NCI-H748 (cell line): ENCODE measurements around the gene LPCAT3.
"Not testable (repeated sequence)": the region's sequence is repeated elsewhere in the genome, so short reads cannot be mapped to it uniquely, and the experiment has no call there.

Experiments
- DNase-seq: peaks from one replicate; lab custom pipeline; 2025; ENCODE audit not compliant: unreplicated experiment; lab: John Stamatoyannopoulos, UW

The LPCAT3 gene, protein sequence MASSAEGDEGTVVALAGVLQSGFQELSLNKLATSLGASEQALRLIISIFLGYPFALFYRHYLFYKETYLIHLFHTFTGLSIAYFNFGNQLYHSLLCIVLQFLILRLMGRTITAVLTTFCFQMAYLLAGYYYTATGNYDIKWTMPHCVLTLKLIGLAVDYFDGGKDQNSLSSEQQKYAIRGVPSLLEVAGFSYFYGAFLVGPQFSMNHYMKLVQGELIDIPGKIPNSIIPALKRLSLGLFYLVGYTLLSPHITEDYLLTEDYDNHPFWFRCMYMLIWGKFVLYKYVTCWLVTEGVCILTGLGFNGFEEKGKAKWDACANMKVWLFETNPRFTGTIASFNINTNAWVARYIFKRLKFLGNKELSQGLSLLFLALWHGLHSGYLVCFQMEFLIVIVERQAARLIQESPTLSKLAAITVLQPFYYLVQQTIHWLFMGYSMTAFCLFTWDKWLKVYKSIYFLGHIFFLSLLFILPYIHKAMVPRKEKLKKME

GRCh38 chr12:7018350-7019042, at the start of gene LPCAT3:
Gene LPCAT3, minus strand, starts transcription at chr12:7018476. Its CDS starts 52 bp downstream, at chr12:7018424.
- peak; percentile 97 for DNase-seq

GRCh38 chr12:7067096-7067495, 48.8 kb upstream of the LPCAT3 start:
- no peak for DNase-seq

- no peak for DNase-seq
Measured at GRCh38 chr12:7066596-7066995, 48.3 kb upstream of the LPCAT3 start.

- DNase-seq: no peak
Measured at GRCh38 chr12:7065073-7065623, 46.9 kb upstream of the LPCAT3 start.

DNA sequence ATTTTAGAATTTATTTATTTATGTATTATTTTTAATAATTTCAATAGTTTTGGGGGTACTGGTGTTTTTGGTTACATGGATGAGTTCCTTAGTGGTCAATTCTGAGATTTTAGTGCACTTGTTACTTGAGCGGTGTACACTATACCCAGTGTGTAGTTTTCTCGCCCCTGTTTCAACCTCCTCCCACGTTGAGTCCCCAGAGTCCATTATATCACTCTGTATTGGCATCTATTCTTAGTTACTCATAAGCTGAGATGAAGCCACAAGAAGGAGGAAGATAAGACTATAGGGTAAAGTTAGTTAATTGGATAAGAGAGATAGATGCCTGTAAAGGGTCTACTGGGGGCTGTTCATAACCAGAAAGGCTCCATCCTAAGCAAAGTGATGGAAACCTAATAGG, 46.2 kb upstream of the LPCAT3 start:
- no peak for DNase-seq

GRCh38 chr12:7061596-7061995, 43.3 kb upstream of the LPCAT3 start:
- no peak for DNase-seq

GRCh38 chr12:7061138-7061537, 42.9 kb upstream of the LPCAT3 start:
- DNase-seq: no peak

- no peak for DNase-seq
Measured at GRCh38 chr12:7060353-7060954, 42.2 kb upstream of the LPCAT3 start, which contains the start of gene C1S. Gene C1S, plus strand, starts transcription at chr12:7060718. Its CDS starts 1,195 bp downstream, at chr12:7061913.

GRCh38 chr12:7059780-7060179, 41.5 kb upstream of the LPCAT3 start:
- DNase-seq: no peak

DNA sequence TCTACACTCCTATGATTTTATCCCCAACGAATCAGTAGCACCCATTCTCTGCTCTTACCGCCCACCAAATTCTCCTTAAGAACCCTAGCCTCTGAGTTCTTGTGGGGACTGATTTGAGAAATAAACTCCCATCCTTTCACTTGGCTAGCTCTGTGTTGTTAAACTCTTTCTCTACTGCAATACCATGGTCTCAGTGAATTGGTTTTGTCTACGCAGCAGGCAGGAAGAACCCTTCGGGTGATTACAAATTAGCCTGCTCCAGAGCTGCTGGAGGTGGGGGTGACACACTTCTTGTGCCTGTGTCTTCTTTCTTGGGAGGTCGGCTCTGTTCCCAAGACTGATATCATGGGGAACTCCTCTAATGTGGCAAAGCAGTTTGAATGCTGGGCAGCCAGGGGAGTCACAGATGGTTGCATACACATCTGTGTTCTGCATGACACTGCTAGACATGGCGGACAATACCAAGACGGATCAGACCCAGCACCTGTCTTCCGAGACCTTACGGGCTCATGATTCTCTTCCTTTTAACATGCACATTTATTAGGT, 40.6 kb upstream of the LPCAT3 start:
- DNase-seq: no peak

DNA sequence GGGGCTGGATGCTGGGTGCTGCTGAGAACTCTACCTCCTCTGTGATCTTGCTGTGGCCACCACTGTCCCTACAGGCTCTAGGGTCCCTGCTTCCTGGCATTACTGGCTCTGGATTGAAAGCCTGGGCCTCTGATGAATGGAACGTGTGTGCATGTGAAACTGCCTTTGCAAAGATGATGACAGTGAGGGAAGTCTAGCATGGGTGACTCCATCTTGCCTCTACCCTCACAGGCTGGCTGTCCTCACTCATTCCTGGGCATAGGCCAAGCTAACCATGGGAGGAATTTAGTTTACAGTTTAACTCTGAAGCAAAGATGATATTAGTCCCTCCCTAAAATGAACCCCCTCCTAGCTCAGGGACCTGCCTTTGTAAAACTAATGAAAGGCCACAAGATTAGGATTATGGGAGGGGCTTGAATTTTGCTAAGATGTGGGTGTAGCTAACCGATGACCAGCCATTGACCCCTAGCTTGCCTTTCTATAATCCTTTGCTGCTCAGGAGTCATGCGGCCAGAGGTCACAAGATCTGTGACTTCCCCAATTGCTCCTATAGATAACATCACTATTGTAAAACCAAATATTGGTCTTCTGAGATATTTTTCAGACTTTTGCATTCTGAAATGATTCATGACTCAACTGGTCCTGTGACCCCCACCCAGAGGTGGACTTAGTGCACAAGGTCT, 40.0 kb upstream of the LPCAT3 start:
- DNase-seq: no peak

- not testable (repeated sequence) for DNase-seq
Measured at GRCh38 chr12:7055736-7056135, 37.5 kb upstream of the LPCAT3 start.

DNA sequence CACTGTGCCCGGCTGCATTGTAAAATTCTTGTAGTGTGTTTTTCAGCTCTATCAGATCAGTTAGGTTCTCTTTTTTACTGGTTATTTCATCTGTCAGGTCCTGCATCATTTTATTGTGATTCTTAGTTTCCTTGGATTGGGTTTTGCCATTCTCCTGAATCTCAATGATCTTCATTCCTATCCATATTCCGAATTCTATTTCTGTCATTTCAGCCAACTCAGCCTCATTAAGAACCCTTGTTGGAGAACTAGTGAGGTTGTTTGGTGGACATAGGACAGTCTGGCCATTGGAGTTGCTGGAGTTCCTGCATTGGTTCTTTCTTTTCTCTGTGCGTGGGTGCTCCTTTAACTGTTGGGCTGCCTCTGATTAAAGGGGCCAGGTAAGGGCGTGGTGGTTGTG, 36.6 kb upstream of the LPCAT3 start:
- no peak for DNase-seq

- DNase-seq: not testable (repeated sequence)
Measured at GRCh38 chr12:7049973-7050372, 31.7 kb upstream of the LPCAT3 start.

DNA sequence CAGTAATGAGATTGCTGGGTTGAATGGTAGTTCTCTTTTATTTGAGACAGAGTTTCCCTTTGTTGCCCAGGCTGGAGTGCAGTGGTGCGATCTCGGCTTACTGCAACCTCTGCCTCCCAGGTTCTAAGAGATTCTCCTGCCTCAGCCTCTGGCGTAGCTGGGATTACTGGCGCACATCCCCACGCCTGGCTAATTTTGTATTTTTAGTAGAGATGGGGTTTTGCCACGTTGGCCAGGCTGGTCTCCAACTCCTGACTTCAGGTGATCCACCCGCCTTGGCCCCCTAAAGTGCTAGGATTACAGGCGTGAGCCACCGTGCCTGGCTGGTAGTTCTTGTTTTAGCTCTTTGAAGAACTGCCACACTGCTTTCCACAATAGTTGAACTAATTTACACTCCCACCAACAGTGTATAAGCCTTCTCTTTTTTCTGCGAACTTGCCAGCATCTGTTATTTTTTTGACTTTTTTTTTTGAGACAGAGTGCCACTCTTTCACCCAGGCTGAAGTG, 31.2 kb upstream of the LPCAT3 start:
- not testable (repeated sequence) for DNase-seq

- no peak for DNase-seq
Measured at GRCh38 chr12:7047306-7047705, 29.0 kb upstream of the LPCAT3 start.

GRCh38 chr12:7046383-7047105, 28.3 kb upstream of the LPCAT3 start:
- DNase-seq: no peak

DNA sequence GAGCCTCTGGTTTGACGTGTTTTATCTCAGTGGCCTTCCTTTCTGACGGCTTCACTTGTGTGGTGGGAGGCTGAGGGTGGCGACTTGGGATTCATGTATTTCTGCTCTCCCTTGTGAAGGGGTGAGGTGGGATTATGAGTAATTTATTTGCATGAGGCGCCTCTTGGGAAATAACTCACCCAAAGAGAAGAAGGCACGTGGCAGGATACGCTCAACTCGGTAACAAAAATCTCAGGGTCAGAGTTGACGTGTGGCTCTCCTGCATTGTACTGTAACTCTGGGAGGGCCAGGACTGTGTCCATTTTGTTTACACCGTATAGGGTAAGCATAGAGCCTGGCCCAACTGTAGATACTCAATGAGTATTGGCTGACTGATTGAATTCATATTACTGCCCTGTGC, 27.6 kb upstream of the LPCAT3 start:
- DNase-seq: no peak

GRCh38 chr12:7042842-7043241, 24.6 kb upstream of the LPCAT3 start:
- DNase-seq: peak; percentile 20

- DNase-seq: no peak
Measured at GRCh38 chr12:7039403-7039802, 21.1 kb upstream of the LPCAT3 start.
